Left cardiac atrium (tissue), 4 donors: ENCODE results near the gene THYN1. TPM values are rescaled to one million over a fixed set of nuclear protein-coding genes. Genes with fewer than 3 reads are reported as not detected.
A peak's percentile ranks its signal among the peaks of the same experiment; 100 is the strongest.
"Not testable (repeated sequence)": the region's sequence is repeated elsewhere in the genome, so short reads cannot be mapped to it uniquely, and the experiment has no call there.

Experiments
- ATAC-seq, 2 donors: fragments of 200-7000 bp; cut with Tn5 transposase; one replicate each; pipeline ENCODE4 v1.9.1; 2020; ENCODE audit warnings: mild to moderate bottlenecking in 2 of 2, moderate library complexity in 2 of 2
- DNase-seq: peaks from one replicate; pipeline ENCODE4 v3.0.0-alpha.2; 2020
- intact Hi-C, 2 donors: fragments of 100-400 bp; cut with DNase I; formaldehyde crosslinking; loops; one replicate each; pipeline versions ENCODE4 v1.14.1 to v1.15.1; 2022 to 2023
- total RNA-seq, 2 donors: library from RNA; stranded (reverse); fragmentation: NEBNext Ultra II Directional; extraction: Animal tissue kit (Norgen Biotek cat#: 25700); gene quantifications; one replicate each; pipeline ENCODE4 v1.2.1, GENCODE V29; 2021
- donor health status: DM: no; HTN: yes; CAD: no.
- donor health status: DM: no; HTN: yes; CAD: no; lungs with severe emphysema.
- donor health status: DM: yes; HTN: yes; CAD: no.
- donor health status: Dilated cardiomyopathy.

Gene THYN1
- total RNA-seq, 2 donors from 2014 or later = 32.5 to 37.1 TPM

GRCh38 chr11:134276396-134277182 lies 23.4 kb upstream of the THYN1 start:
- ATAC-seq (peak; percentile 10 to 35), DNase-seq (no peak)
- intact Hi-C loops = no loop called here

- peak; percentile 59 to 72 for ATAC-seq
- intact Hi-C loops = no loop called here
- DNase-seq = no peak
Measured at GRCh38 chr11:134275534-134276395, 22.6 kb upstream of the THYN1 start, which contains the start of gene GLB1L3. GLB1L3 (plus strand) TSS chr11:134276379; CDS start chr11:134276741, 362 bp downstream.

DNA sequence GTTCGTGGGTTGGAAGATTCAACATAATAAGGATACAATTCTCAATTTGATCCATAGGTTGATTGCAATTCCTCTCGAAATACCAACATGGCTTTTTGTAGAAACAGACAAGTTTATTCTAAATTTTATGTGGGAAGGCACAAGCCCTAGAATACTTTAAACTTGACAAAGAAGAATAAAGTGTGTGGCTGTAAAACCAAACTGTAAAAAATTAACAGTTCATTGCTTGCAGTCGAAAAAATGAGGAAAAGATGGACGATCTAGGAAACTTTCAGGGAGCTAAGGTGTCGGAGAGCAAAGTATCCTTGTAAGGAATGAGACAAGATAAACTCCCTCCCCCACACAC lies 22.0 kb upstream of the THYN1 start:
- intact Hi-C loops = no loop called here
- no peak for ATAC-seq
- DNase-seq = no peak

GRCh38 chr11:134273317-134273712 lies 20.2 kb upstream of the THYN1 start:
- intact Hi-C loops = no loop called here
- DNase-seq (no peak), ATAC-seq (no peak)

- ATAC-seq (peak; percentile 72 to 76), DNase-seq (no peak)
- intact Hi-C loops = no loop called here
Measured at GRCh38 chr11:134272381-134273316, 19.5 kb upstream of the THYN1 start.

GRCh38 chr11:134271978-134272377 lies 18.8 kb upstream of the THYN1 start:
- intact Hi-C loops = no loop called here
- no peak for DNase-seq
- ATAC-seq = no peak

- ATAC-seq = no peak
- intact Hi-C loops = no loop called here
- no peak for DNase-seq
Measured at GRCh38 chr11:134270250-134270714, 17.1 kb upstream of the THYN1 start.

DNA sequence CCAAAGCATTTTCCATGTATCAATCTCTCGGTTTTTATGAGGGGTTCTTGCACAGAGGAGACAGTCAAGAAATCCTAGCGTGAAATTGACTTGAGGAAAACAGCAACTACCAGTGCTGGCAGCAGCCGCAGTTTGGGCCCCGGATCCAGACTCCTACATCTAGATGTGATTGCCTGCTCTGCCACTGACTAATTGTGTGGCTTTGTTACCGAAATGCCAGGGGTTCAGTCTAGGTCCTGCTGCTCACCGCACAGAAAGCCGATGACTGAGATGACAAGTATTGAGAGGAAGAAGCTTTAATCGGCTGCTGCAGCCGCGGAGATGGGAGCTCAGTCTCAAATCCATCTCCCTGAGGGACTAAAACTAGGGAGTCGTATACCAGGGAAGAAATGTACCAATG lies 14.8 kb upstream of the THYN1 start:
- no peak for ATAC-seq
- intact Hi-C loops = no loop called here

DNA sequence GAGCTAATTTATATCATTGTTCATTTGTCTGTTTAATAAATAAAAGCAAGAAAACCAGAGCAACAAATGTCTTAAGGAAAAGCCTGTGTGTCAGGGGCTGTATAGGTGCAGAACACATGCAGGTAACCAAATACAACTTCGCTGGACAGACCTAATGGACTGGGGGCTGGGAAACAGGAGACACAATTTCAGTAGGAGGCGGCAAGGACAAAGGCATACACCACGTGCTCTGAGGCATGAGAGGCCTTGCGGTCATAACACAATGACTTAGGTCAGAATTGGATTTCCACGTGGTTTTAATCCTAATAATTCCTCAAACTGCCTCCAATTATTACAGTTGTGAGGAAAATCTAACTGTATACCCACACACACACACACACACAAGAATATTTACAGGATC lies 14.3 kb upstream of the THYN1 start:
- intact Hi-C loops = no loop called here
- DNase-seq (no peak), ATAC-seq (no peak)

More for the DNA sequence above, 14.8 kb upstream of the THYN1 start:
- no peak for DNase-seq

GRCh38 chr11:134266841-134267251 lies 13.7 kb upstream of the THYN1 start:
- ATAC-seq = peak; percentile 30 to 89
- intact Hi-C loops = no loop called here
- DNase-seq = no peak

DNA sequence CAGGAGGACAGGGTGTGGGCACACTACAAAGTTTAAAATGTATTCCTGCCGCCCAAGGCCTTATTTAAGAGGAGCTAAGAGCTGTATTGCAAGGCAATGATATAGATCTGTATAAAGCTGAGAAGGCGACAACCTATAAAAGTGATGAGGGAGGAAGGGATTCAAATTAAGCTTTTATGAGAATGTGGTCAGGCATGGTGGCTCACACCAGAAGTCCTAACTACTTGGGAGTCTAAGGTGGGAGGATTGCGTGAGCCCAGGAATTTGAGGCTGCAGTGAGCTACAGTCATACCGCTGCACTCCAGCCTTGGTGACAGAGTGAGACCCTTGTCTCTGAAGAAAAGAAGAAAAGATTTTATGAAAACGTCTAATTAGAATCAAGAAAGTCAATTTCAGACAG lies 13.3 kb upstream of the THYN1 start:
- ATAC-seq (no peak), DNase-seq (no peak)
- intact Hi-C loops = no loop called here

DNA sequence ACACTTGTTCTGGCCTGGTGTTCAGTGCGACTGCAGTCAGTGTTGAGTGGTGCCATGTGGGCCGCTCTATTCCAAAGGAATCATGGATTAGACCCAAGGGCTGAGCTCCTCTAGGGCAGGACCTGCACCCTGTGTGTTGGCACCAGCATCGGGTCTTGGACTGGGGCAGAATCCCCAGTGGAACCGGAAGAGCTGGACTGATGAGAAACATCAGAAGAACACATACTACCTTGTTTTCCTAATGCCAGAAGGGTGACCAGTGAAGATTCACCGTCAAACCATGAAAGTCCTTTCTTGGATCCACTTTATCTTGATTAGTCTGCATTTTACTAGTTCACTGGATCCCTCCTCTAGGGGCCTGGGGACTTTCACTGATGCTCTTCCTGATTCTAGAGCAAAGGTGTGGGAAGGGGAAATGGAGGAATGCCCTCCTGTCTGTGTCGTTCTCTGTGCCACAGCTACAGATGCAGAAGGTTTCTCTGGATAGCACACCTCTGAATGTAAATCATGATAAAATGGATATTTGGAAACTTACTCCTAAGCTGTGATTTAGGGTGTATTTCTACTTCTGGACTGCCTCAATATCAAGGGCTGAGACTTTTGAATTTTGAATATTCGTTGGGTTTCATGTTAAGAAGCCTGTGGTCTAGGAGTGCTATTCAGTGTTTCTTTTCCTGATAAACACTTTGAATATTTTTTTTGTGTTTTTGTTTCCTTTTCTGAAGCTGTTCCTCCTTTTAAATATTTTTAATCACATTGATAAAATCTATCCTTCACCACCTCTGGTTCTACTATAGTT lies 12.0 kb upstream of the THYN1 start:
- intact Hi-C loops = no loop called here

GRCh38 chr11:134261626-134262488 lies 8.7 kb upstream of the THYN1 start:
- ATAC-seq (no peak), DNase-seq (no peak)
- intact Hi-C loops = no loop called here

More for the DNA sequence above, 12.0 kb upstream of the THYN1 start:
- ATAC-seq (no peak), DNase-seq (no peak)

- intact Hi-C loops = no loop called here
- no peak for ATAC-seq
- no peak for DNase-seq
Measured at GRCh38 chr11:134260983-134261382, 7.8 kb upstream of the THYN1 start.

DNA sequence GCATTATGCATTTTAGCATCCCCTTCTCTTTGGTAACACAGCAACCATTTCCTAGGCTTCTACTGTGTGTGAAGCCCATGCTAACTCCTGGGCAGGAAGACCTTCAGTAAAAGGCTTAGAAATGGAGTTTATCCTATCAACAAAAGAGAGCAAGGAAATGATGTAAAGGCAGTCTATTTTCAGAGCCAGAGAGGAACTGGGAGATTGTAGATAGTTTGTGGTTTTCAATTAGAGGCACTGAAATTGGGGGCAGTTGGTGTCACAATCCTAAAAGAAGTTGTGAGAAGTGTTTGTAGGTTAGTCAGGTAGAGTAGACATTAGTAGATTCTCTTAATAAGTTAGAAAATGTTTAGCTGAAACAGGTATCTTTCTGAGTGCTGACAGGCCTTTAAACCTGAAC lies 7.4 kb upstream of the THYN1 start:
- DNase-seq (no peak), ATAC-seq (no peak)
- intact Hi-C loops = no loop called here

DNA sequence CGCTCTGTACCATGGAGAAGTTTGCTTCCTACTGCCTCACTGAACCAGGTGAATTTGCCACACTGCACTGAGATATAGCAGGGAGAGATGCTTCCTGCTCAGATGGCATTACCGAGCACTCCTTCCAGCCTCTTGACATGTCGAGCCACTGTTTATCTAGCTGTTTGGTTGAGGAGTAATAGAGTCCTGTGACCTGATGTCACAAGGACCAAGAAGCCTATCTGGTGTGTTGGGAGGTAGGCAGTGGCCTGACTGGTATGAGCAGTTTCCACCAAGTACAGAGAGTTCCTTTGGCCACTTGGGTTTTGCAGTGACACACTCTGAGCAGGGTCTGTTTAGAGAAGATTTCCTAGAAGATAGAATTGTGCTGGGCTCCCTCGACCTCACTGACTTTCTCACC lies 5.4 kb upstream of the THYN1 start:
- DNase-seq = no peak
- intact Hi-C loops = no loop called here
- ATAC-seq = no peak

DNA sequence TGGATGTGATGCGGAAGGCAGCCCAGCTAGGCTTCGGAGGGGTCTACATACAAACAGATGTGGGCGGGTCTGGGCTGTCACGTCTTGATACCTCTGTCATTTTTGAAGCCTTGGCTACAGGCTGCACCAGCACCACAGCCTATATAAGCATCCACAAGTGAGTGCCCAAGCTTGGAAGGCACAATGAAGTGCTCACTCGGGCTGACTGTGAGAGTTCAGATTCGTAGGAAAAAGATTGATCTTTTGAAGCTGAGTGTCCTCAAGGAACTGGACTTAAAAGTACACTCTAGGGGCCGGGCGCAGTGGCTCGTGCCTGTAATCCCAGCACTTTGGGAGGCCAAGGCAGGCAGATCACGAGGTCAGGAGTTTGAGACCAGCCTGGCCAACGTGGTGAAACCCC lies 3.9 kb upstream of the THYN1 start:
- DNase-seq (no peak), ATAC-seq (no peak)
- intact Hi-C loops = no loop called here

DNA sequence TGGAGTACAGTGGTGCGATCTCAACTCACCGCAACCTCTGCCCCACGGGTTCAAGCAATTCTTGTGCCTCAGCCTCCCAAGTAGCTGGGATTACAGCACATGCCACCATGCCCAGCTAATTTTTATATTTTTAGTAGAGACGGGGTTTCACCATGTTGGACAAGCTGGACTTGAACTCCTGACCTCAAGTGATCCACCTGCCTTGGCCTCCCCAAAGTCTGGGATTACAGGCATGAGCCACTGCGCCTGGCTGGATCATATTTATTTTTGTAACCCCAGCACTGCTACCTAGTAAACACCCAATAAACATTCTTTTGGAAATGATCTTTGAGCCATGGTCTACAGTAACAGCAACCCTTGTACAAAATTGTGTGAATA lies 2.0 kb upstream of the THYN1 start:
- intact Hi-C loops, DNase-seq, ATAC-seq: not testable (repeated sequence)
